HG03095 (cell line): Measurements from ENCODE around the gene UBR3.
"Not testable (repeated sequence)": the region's sequence is repeated elsewhere in the genome, so short reads cannot be mapped to it uniquely, and the experiment has no call there.

Experiments used
- ATAC-seq: cut with Tn5 transposase; IDR thresholded peaks from one replicate; pipeline ENCODE4 v1.9.1; 2021; ENCODE audit warnings: moderate library complexity; ENCODE audit not compliant: unreplicated experiment

Gene UBR3

GRCh38 chr2:169945515-169945914, 118.3 kb downstream of the UBR3 start:
- ATAC-seq = no peak

GRCh38 chr2:169946092-169946491, 118.8 kb downstream of the UBR3 start:
- no peak for ATAC-seq

- ATAC-seq = no peak
Measured at GRCh38 chr2:169946546-169946945, 119.3 kb downstream of the UBR3 start.

GRCh38 chr2:169955940-169956339, 128.7 kb downstream of the UBR3 start:
- no peak for ATAC-seq

GRCh38 chr2:169957219-169957618, 130.0 kb downstream of the UBR3 start:
- ATAC-seq = not testable (repeated sequence)

GRCh38 chr2:169961911-169962310, 134.7 kb downstream of the UBR3 start:
- ATAC-seq = no peak

GRCh38 chr2:169963786-169964185, 136.5 kb downstream of the UBR3 start:
- ATAC-seq = no peak

GRCh38 chr2:169964740-169965139, 137.5 kb downstream of the UBR3 start:
- no peak for ATAC-seq

GRCh38 chr2:169965495-169965894, 138.2 kb downstream of the UBR3 start:
- ATAC-seq = no peak

- ATAC-seq = no peak
Measured at GRCh38 chr2:169966454-169966853, 139.2 kb downstream of the UBR3 start.

GRCh38 chr2:169968743-169969142, 141.5 kb downstream of the UBR3 start:
- no peak for ATAC-seq

GRCh38 chr2:169975221-169975620, 148.0 kb downstream of the UBR3 start:
- no peak for ATAC-seq

GRCh38 chr2:169976335-169976851, 149.1 kb downstream of the UBR3 start:
- ATAC-seq = no peak

- no peak for ATAC-seq
Measured at GRCh38 chr2:169977530-169977929, 150.3 kb downstream of the UBR3 start.

- ATAC-seq = no peak
Measured at GRCh38 chr2:169978402-169979017, 151.3 kb downstream of the UBR3 start.

GRCh38 chr2:169979025-169979424, 151.8 kb downstream of the UBR3 start:
- no peak for ATAC-seq

- no peak for ATAC-seq
Measured at GRCh38 chr2:169980001-169980400, 152.7 kb downstream of the UBR3 start.

- no peak for ATAC-seq
Measured at GRCh38 chr2:169980643-169981042, 153.4 kb downstream of the UBR3 start.

- no peak for ATAC-seq
Measured at GRCh38 chr2:169982929-169983328, 155.7 kb downstream of the UBR3 start.

- ATAC-seq = no peak
Measured at GRCh38 chr2:169983506-169983905, 156.3 kb downstream of the UBR3 start.

- ATAC-seq = no peak
Measured at GRCh38 chr2:169984145-169984544, 156.9 kb downstream of the UBR3 start.

- ATAC-seq = no peak
Measured at GRCh38 chr2:169994752-169995151, 167.5 kb downstream of the UBR3 start.
